SK-N-SH (cell line): ENCODE data around the gene CDH4. TPM values are rescaled to one million over a fixed set of nuclear protein-coding genes. Genes with fewer than 3 reads are reported as not detected.

Experiments used
- CTCF ChIA-PET: fragments of 300-600, 350-600 bp; formaldehyde crosslinking; extraction: SDS; loops from one replicate; lab custom pipeline; 2021; lab: Yijun Ruan, JAX
- POLR2A ChIA-PET: fragments of 350-600 bp; sonication (Branson Sonifier 250); formaldehyde crosslinking; extraction: SDS; loops from one replicate; lab custom pipeline; 2020; ENCODE audit warnings: antibody characterized with exemption, inconsistent platforms; lab: Yijun Ruan, JAX
- DNase-seq: peaks from one replicate; pipeline ENCODE4 v3.0.0; 2012
- H2AFZ ChIP-seq: fragments of 200-600 bp; sonication (generic); 2 replicates; pipeline ENCODE4 v1.8.1; 2016; ENCODE audit warnings: antibody characterized with exemption, mild to moderate bottlenecking, low read depth
- H3F3A ChIP-seq: fragments of 200-600 bp; sonication (generic); replicated peaks from 2 replicates; pipeline ENCODE3; 2016; ENCODE audit warnings: antibody characterized with exemption, mild to moderate bottlenecking; ENCODE audit not compliant: insufficient read depth
- H3K27ac ChIP-seq, 2 experiments: fragments of 200-500 bp in 1 of 2; fragments of 200-600 bp in 1 of 2; sonication (Bioruptor generic) in 1 of 2; sonication (generic), shearing (Covaris generic) in 1 of 2; 2 replicates each; pipeline versions ENCODE4 v1.5.1 to v1.6.1; 2014 to 2016; ENCODE audit warnings: low read depth in 2 of 2, inconsistent platforms in 1 of 2, low read length in 1 of 2, mild to moderate bottlenecking in 1 of 2, mixed read lengths in 1 of 2
- H3K27me3 ChIP-seq: fragments of 200-600 bp; sonication (generic), shearing (Covaris generic); 2 replicates; pipeline ENCODE4 v1.6.1; 2016; ENCODE audit warnings: mixed run types; ENCODE audit not compliant: insufficient read depth
- H3K36me3 ChIP-seq, 2 experiments: fragments of 200-500 bp in 1 of 2; fragments of 200-600 bp in 1 of 2; sonication (Bioruptor generic) in 1 of 2; sonication (generic) in 1 of 2; replicated peaks in 1 of 2; 2 replicates each; pipeline versions ENCODE3 to v1.5.1; 2014 to 2016; ENCODE audit warnings: low read length in 1 of 2, mild to moderate bottlenecking in 1 of 2; ENCODE audit not compliant: insufficient read depth in 2 of 2, control insufficient read depth in 1 of 2
- H3K4me1 ChIP-seq, 2 experiments: fragments of 200-500 bp in 1 of 2; fragments of 200-600 bp in 1 of 2; sonication (Bioruptor generic) in 1 of 2; sonication (generic), shearing (Covaris generic) in 1 of 2; 2 replicates each; pipeline versions ENCODE4 v1.5.1 to v1.6.1; 2014 to 2016; ENCODE audit warnings: low read depth in 1 of 2, low read length in 1 of 2, mixed run types in 1 of 2; ENCODE audit not compliant: insufficient read depth in 2 of 2, control insufficient read depth in 1 of 2
- H3K4me2 ChIP-seq: fragments of 200-600 bp; sonication (generic), shearing (Covaris generic); 2 replicates; pipeline ENCODE4 v1.6.1; 2017; ENCODE audit warnings: mixed run types
- H3K4me3 ChIP-seq, 2 experiments: fragments of 200-500 bp in 1 of 2; fragments of 200-600 bp in 1 of 2; sonication (Bioruptor generic) in 1 of 2; sonication (generic), shearing (Covaris generic) in 1 of 2; 2 replicates each; pipeline versions ENCODE4 v1.5.1 to v1.8.1; 2014 to 2016; ENCODE audit warnings: low read depth in 2 of 2, inconsistent platforms in 1 of 2, low read length in 1 of 2, mild to moderate bottlenecking in 1 of 2, mixed read lengths in 1 of 2, moderate library complexity in 1 of 2
- H3K79me2 ChIP-seq: fragments of 200-600 bp; sonication (generic); 2 replicates; pipeline ENCODE4 v1.8.1; 2017; ENCODE audit warnings: mild to moderate bottlenecking; ENCODE audit not compliant: insufficient read depth
- H3K9ac ChIP-seq: fragments of 200-600 bp; sonication (generic); 2 replicates; pipeline ENCODE4 v1.6.1; 2017; ENCODE audit warnings: mixed run types
- H3K9me2 ChIP-seq: fragments of 200-600 bp; sonication (generic); 2 replicates; pipeline ENCODE4 v1.6.1; 2017; ENCODE audit warnings: mixed run types
- H3K9me3 ChIP-seq: fragments of 200-600 bp; sonication (generic); 2 replicates; pipeline ENCODE4 v1.6.1; 2017; ENCODE audit warnings: mixed run types, mild to moderate bottlenecking, moderate library complexity
- H4K20me1 ChIP-seq: fragments of 200-600 bp; sonication (generic); 2 replicates; pipeline ENCODE4 v1.6.1; 2017; ENCODE audit warnings: mild to moderate bottlenecking, mixed run types; ENCODE audit not compliant: insufficient read depth
- GATA2 ChIP-seq: sonication (generic); formaldehyde crosslinking; IDR thresholded peaks from 2 replicates; pipeline ENCODE4 v1.5.0; 2020; ENCODE audit warnings: mild to moderate bottlenecking, missing genetic modification reagents
- RAD21 ChIP-seq: IDR thresholded peaks from 2 replicates; pipeline ENCODE4 v1.6.1; 2012; ENCODE audit warnings: mild to moderate bottlenecking, low read length
- WGBS: methylation state at CpG from one replicate; pipeline ENCODE4 v1.1.6; 2017; ENCODE audit warnings: low lambda C conversion rate; 5-methylcytosine and 5-hydroxymethylcytosine counted together
- polyA plus RNA-seq, 3 experiments: library from polyadenylated mRNA; depleted of rRNA; stranded (reverse); fragments of >200 nt; gene quantifications; 2 replicates each; pipeline ENCODE4 v1.2.3, GENCODE V29; 2012
- TF ChIP-seq, protein P1 (sequence below): IDR thresholded peaks from 2 replicates; pipeline ENCODE4 v1.6.1; 2012; ENCODE audit warnings: mild to moderate bottlenecking, low read depth, low read length, moderate library complexity
- TF ChIP-seq, protein P2 (sequence below): fragments of 150-350 bp; IDR thresholded peaks from 2 replicates; pipeline ENCODE4 v1.6.1; 2016; ENCODE audit warnings: mild to moderate bottlenecking, low read depth, low read length

CDH4 gene
- polyA plus RNA-seq, 1 of the 3 experiments (the other 2 are of a cell fraction): not detected

DNA sequence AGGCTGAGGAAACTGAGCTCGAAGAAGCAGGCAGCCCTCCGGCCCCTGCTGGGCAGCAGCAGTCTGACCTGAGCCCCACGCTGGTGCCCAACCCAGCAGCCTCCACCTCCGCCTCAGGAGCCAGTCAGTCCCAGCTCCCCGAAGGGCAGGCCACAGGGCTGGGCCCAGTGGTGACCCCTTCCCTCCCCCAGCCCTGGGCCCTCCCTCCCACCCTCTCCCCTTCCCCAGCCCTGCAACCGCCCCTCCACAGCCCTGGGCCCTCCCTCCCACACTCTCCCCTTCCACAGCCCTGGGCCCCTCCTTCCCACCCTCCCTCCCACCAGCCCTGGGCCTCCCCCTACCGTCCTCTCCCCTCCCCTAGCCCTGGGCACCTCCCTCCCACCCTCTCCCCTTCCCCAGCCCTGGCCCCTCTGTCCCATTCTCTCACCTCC lies 698.6 kb downstream of the CDH4 start:
- Histone ChIP-seq H3K9ac (no peak overlapping the region), H3K79me2 (no peaks in the 10 kb centered on the region), H3K9me3 (no peaks in the 10 kb centered on the region), H2AFZ (no peak overlapping the region), H3K27ac (no peak overlapping the region), H3F3A (no peaks in the 10 kb centered on the region), H3K4me3 (no peak overlapping the region)
- DNase-seq: no peak
- 27% methylated on average over 4 of the region's 7 CpGs for WGBS
- TF ChIP-seq GATA2 (no peak), RAD21 (no peak)
- TF ChIP-seq, all 33 proteins: peak for 0
- Histone ChIP-seq H4K20me1 (no peaks in the 10 kb centered on the region), H3K27me3 (no peaks in the 10 kb centered on the region), H3K4me1 (peaks cover 0 to 5% of the 10 kb centered on the region in 2 experiments; a peak in 1 of 4 replicates), H3K4me2 (no peak overlapping the region), H3K36me3 (no peaks in the 10 kb centered on the region), H3K9me2 (no peaks in the 10 kb centered on the region)
- ChIA-PET CTCF (no interaction called here), POLR2A (no interaction called here)

DNA sequence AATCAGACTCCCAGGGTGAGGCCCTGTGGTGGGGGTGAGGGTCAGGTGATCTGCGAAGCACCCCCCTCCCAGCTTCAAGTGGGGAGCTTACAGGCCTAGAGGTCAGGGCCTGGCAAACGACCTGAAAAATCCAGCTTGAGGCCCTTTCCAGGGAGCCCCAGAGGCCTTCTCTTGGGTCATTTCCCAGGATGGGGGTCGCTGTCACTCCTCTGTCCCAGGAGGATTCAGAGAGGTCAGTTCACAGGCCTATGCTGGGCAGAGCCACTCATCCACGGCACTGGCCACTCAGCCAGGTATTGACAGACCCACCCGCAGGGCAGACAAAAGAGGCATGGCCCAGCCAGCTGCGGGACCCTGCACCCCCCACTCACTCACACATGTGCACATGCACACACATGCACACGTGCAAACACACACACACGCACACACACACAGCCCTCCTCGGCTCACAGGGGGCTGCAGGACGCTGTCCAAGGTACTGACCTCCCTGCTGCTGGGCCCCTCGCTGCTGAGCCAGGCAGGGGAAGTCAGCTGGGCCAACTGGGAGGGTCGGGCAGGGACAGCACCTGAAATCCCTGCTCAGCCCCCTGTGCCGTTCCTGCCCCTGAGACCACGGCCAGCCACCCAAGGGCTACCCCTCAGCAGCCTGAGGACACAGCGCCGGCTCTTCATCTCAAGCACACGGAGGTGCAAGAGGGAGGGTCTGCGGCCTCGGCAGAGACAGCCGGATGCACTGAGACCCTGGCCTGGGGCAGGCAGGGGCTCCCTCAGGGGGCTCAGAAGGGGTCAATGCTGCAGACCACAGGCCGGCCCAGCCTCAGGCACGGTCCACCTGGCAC lies 699.9 kb downstream of the CDH4 start:
- H3K4me3 ChIP-seq: no peak overlapping the region
- H3K9ac ChIP-seq: no peak overlapping the region
- no peaks in the 10 kb centered on the region for H3K27me3 ChIP-seq
- H3K79me2 ChIP-seq: no peaks in the 10 kb centered on the region
- no peak overlapping the region for H3K27ac ChIP-seq
- TF ChIP-seq, protein P1, sequence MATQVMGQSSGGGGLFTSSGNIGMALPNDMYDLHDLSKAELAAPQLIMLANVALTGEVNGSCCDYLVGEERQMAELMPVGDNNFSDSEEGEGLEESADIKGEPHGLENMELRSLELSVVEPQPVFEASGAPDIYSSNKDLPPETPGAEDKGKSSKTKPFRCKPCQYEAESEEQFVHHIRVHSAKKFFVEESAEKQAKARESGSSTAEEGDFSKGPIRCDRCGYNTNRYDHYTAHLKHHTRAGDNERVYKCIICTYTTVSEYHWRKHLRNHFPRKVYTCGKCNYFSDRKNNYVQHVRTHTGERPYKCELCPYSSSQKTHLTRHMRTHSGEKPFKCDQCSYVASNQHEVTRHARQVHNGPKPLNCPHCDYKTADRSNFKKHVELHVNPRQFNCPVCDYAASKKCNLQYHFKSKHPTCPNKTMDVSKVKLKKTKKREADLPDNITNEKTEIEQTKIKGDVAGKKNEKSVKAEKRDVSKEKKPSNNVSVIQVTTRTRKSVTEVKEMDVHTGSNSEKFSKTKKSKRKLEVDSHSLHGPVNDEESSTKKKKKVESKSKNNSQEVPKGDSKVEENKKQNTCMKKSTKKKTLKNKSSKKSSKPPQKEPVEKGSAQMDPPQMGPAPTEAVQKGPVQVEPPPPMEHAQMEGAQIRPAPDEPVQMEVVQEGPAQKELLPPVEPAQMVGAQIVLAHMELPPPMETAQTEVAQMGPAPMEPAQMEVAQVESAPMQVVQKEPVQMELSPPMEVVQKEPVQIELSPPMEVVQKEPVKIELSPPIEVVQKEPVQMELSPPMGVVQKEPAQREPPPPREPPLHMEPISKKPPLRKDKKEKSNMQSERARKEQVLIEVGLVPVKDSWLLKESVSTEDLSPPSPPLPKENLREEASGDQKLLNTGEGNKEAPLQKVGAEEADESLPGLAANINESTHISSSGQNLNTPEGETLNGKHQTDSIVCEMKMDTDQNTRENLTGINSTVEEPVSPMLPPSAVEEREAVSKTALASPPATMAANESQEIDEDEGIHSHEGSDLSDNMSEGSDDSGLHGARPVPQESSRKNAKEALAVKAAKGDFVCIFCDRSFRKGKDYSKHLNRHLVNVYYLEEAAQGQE: peak; percentile 77
- TF ChIP-seq, protein P2, sequence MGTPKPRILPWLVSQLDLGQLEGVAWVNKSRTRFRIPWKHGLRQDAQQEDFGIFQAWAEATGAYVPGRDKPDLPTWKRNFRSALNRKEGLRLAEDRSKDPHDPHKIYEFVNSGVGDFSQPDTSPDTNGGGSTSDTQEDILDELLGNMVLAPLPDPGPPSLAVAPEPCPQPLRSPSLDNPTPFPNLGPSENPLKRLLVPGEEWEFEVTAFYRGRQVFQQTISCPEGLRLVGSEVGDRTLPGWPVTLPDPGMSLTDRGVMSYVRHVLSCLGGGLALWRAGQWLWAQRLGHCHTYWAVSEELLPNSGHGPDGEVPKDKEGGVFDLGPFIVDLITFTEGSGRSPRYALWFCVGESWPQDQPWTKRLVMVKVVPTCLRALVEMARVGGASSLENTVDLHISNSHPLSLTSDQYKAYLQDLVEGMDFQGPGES: no peak
- no peak overlapping the region for H3K4me2 ChIP-seq
- no peak overlapping the region for H2AFZ ChIP-seq
- peaks cover 0 to 5% of the 10 kb centered on the region in 2 experiments; a peak in 1 of 4 replicates for H3K4me1 ChIP-seq
- CTCF ChIA-PET: no interaction called here
- no peaks in the 10 kb centered on the region for H3K9me2 ChIP-seq
- H3K36me3 ChIP-seq: no peaks in the 10 kb centered on the region
- no peaks in the 10 kb centered on the region for H3K9me3 ChIP-seq
- WGBS: 46% methylated on average over 5 of the region's 22 CpGs
- DNase-seq: no peak
- H3F3A ChIP-seq: no peaks in the 10 kb centered on the region
- POLR2A ChIA-PET: no interaction called here
- H4K20me1 ChIP-seq: no peaks in the 10 kb centered on the region
